HepG2 (cell line): Measurements from ENCODE around the gene TMEM135. TPM values are rescaled to one million over a fixed set of nuclear protein-coding genes. Genes with fewer than 3 reads are reported as not detected.

Experiments
- ATAC-seq: fragments of 200-7000 bp; cut with Tn5 transposase; 3 replicates; pipeline ENCODE4 v1.9.1; 2020; ENCODE audit warnings: mild to moderate bottlenecking, moderate library complexity
- BruUV-seq: library from RNA; stranded (reverse); fragments of 400-500 nt; replicated peaks from 2 replicates; lab custom pipeline; 2021; lab: Mats Ljungman, UMichigan
- CTCF ChIA-PET: fragments of 300-600 bp; formaldehyde crosslinking; extraction: SDS; loops from one replicate; lab custom pipeline; 2021; ENCODE audit warnings: low total read pairs, inconsistent platforms, low intra/inter-chr PET ratio; lab: Yijun Ruan, JAX
- POLR2A ChIA-PET: fragments of 350-600 bp; sonication (Branson Sonifier 250); formaldehyde crosslinking; loops from one replicate; lab custom pipeline; 2020; ENCODE audit warnings: antibody characterized with exemption, inconsistent platforms; lab: Yijun Ruan, JAX
- DNase-seq: peaks from one replicate; pipeline ENCODE4 v3.0.0-alpha.2; 2015; ENCODE audit warnings: low spot score
- FAIRE-seq: peaks from 3 replicates; lab custom pipeline; 2011; peaks lifted over from hg19 to GRCh38; lab: Jason Lieb, UNC
- H2AFZ ChIP-seq: one replicate; pipeline ENCODE4 v1.6.1; 2011; ENCODE audit warnings: low read length, inconsistent platforms
- H3K27ac ChIP-seq: fragments of 300-600 bp; 3 replicates; pipeline ENCODE4 v1.8.0; 2011; ENCODE audit warnings: mixed run types, mild to moderate bottlenecking, mixed read lengths, low read length, inconsistent platforms; ENCODE audit not compliant: insufficient read depth; ENCODE audit errors: extremely low read length
- H3K27me3 ChIP-seq, 2 experiments: fragments of 200-600 bp in 1 of 2; 2 replicates in 1 of 2; 3 replicates in 1 of 2; pipeline versions ENCODE4 v1.6.0 to v1.8.0; 2011; ENCODE audit warnings: low read length in 2 of 2, mild to moderate bottlenecking in 2 of 2, moderate library complexity in 2 of 2, inconsistent platforms in 1 of 2; ENCODE audit not compliant: insufficient read depth in 2 of 2, control insufficient read depth in 1 of 2
- H3K36me3 ChIP-seq, 2 experiments: fragments of 200-600 bp in 1 of 2; replicated peaks in 1 of 2; 2 replicates in 1 of 2; 3 replicates in 1 of 2; pipeline versions ENCODE4 v1.5.1 to v1.8.0; 2011; ENCODE audit warnings: low read length in 2 of 2, inconsistent platforms in 1 of 2; ENCODE audit not compliant: insufficient read depth in 2 of 2, control insufficient read depth in 1 of 2
- H3K4me1 ChIP-seq: 2 replicates; pipeline ENCODE4 v1.5.1; 2012; ENCODE audit warnings: low read length, inconsistent platforms; ENCODE audit not compliant: insufficient read depth
- H3K4me2 ChIP-seq: 2 replicates; pipeline ENCODE4 v1.6.0; 2011; ENCODE audit warnings: low read depth, low read length, inconsistent platforms
- H3K4me3 ChIP-seq, 3 experiments: fragments of 200-600 bp in 1 of 3; sonication (generic), shearing (Covaris generic) in 1 of 3; replicated peaks in 1 of 3; 2 replicates each; pipeline ENCODE4 v1.5.1; 2011 to 2016; ENCODE audit warnings: low read length in 3 of 3, inconsistent platforms in 2 of 3, low read depth in 2 of 3, mild to moderate bottlenecking in 2 of 3, control low read depth in 1 of 3, mixed read lengths in 1 of 3; ENCODE audit not compliant: insufficient read depth in 1 of 3
- H3K79me2 ChIP-seq: one replicate; pipeline ENCODE4 v1.6.1; 2011; ENCODE audit warnings: low read length, inconsistent platforms; ENCODE audit not compliant: insufficient read depth
- H3K9ac ChIP-seq: 2 replicates; pipeline ENCODE4 v1.6.0; 2011; ENCODE audit warnings: mild to moderate bottlenecking, low read depth, low read length, inconsistent platforms; ENCODE audit not compliant: insufficient read depth
- H3K9me3 ChIP-seq: 2 replicates; pipeline ENCODE4 v1.5.1; 2012; ENCODE audit warnings: mild to moderate bottlenecking, low read length
- H4K20me1 ChIP-seq: 2 replicates; pipeline ENCODE4 v1.6.0; 2011; ENCODE audit warnings: inconsistent platforms, mild to moderate bottlenecking, low read length, moderate library complexity; ENCODE audit not compliant: insufficient read depth
- AKNA ChIP-seq: sonication (generic); formaldehyde crosslinking; IDR thresholded peaks from 2 replicates; pipeline ENCODE4 v1.4.0; 2020; ENCODE audit warnings: missing genetic modification reagents, borderline replicate concordance
- GRHL1 ChIP-seq: sonication (generic); formaldehyde crosslinking; conservative IDR thresholded peaks from 2 replicates; pipeline ENCODE4 v1.8.0; 2022; ENCODE audit warnings: missing genetic modification reagents
- HMG20A ChIP-seq: IDR thresholded peaks from 2 replicates; pipeline ENCODE4 v1.6.1; 2016; ENCODE audit warnings: borderline replicate concordance
- REXO4 ChIP-seq: sonication (generic); formaldehyde crosslinking; IDR thresholded peaks from 2 replicates; pipeline ENCODE4 v1.8.0; 2022; ENCODE audit warnings: missing genetic modification reagents, mild to moderate bottlenecking, borderline replicate concordance
- RXRB ChIP-seq: IDR thresholded peaks from 2 replicates; pipeline ENCODE4 v1.6.1; 2016; ENCODE audit warnings: borderline replicate concordance, missing genetic modification reagents, missing compliant biosample characterization
- ZNF619 ChIP-seq: sonication (generic); formaldehyde crosslinking; IDR thresholded peaks from 2 replicates; pipeline ENCODE4 v1.4.0; 2020; ENCODE audit warnings: mild to moderate bottlenecking, missing genetic modification reagents
- WGBS: methylation state at CpG from one replicate; pipeline ENCODE4 v1.1.6; 2017; ENCODE audit warnings: low lambda C conversion rate; 5-methylcytosine and 5-hydroxymethylcytosine counted together
- in situ Hi-C: cut with HindIII; loops from 2 replicates; pipeline ENCODE4 v1.10.0; 2017; ENCODE audit warnings: low pct_unique_long_range_greater_than_20kb; ENCODE audit not compliant: extremely low pct_ligation_motif_present
- intact Hi-C: fragments of 100-400 bp; cut with micrococcal nuclease; formaldehyde crosslinking; loops from one replicate; pipeline ENCODE4 v1.10.0; 2022; ENCODE audit not compliant: unreplicated experiment
- polyA plus RNA-seq, 8 experiments: library from polyadenylated mRNA; depleted of rRNA in 3 of 8; stranded (reverse) in 7 of 8; unstranded in 1 of 8; fragments of >200 nt; fragmentation: Illumina TruSeq in 4 of 8; extraction: Trizol in 4 of 8; gene quantifications; 2 replicates each; pipeline versions ENCODE4 v1.2.1 to v1.2.3, GENCODE V29; 2011 to 2016; ENCODE audit warnings: low read depth in 4 of 8, missing spikeins in 1 of 8, mixed read lengths in 1 of 8; ENCODE audit not compliant: insufficient read depth in 1 of 8
- total RNA-seq, 5 experiments: library from RNA; depleted of rRNA; stranded (reverse); fragments of >200 nt; fragmentation: Illumina TruSeq; extraction: Trizol; gene quantifications; 2 replicates each; pipeline ENCODE4 v1.2.3, GENCODE V29; 2016; ENCODE audit warnings: low read depth in 1 of 5
- TF ChIP-seq, protein P1 (sequence below): sonication (generic); formaldehyde crosslinking; IDR thresholded peaks from 2 replicates; pipeline ENCODE4 v1.5.1; 2020; ENCODE audit warnings: missing genetic modification reagents, mild to moderate bottlenecking, borderline replicate concordance

TMEM135 gene
- total and polyA plus RNA-seq, 2 of the 13 experiments (the other 11 are each of a cell fraction or from before 2014, with no cell fraction given): 36.6 to 88.9 TPM

DNA sequence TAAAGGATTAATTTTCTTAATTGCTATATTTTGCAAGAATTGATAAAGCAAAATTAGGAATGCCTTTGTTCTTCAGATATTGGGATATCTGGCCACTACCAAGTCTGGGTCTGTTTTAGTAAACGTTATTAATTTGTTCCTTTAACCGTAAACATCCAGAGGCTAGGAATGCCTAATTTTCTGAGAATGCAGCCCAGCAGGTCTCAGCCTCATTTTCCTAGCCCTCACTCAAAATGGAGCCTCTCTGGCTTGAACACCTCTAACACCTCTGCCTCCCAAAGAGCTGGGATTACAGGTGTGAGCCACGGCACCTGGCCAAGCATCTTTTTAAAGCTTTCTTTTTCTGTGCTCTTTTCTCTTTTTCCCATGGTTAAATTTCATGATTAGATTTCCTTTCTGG, 18.4 kb downstream of the TMEM135 start:
- FAIRE-seq (no peak), ATAC-seq (no peak), DNase-seq (no peak)
- no peak overlapping the region for H2AFZ ChIP-seq
- H3K9me3 ChIP-seq: no peaks in the 10 kb centered on the region
- in situ Hi-C loops: no loop called here
- H3K4me1 ChIP-seq: peaks cover 10% of the 10 kb centered on the region
- H4K20me1 ChIP-seq: peaks cover 2% of the 10 kb centered on the region; the same call in 1 of the 2 replicates
- intact Hi-C loops: no loop called here
- H3K36me3 ChIP-seq: peaks cover 0 to 6% of the 10 kb centered on the region in 2 experiments; a peak in 3 of 5 replicates
- CTCF ChIA-PET: no interaction called here
- H3K4me2 ChIP-seq: no peak overlapping the region
- 70% methylated on average over 3 of the region's 3 CpGs for WGBS
- POLR2A ChIA-PET: no interaction called here
- H3K79me2 ChIP-seq: peaks cover 67% of the 10 kb centered on the region
- no peak overlapping the region for H3K27ac ChIP-seq
- no peak overlapping the region for H3K9ac ChIP-seq
- no peaks in the 10 kb centered on the region for H3K27me3 ChIP-seq
- TF ChIP-seq HMG20A: no peak
- no peak for TF ChIP-seq REXO4 (CRISPR knock-in tag)
- no peak for TF ChIP-seq AKNA (CRISPR knock-in tag)
- TF ChIP-seq, protein P1, sequence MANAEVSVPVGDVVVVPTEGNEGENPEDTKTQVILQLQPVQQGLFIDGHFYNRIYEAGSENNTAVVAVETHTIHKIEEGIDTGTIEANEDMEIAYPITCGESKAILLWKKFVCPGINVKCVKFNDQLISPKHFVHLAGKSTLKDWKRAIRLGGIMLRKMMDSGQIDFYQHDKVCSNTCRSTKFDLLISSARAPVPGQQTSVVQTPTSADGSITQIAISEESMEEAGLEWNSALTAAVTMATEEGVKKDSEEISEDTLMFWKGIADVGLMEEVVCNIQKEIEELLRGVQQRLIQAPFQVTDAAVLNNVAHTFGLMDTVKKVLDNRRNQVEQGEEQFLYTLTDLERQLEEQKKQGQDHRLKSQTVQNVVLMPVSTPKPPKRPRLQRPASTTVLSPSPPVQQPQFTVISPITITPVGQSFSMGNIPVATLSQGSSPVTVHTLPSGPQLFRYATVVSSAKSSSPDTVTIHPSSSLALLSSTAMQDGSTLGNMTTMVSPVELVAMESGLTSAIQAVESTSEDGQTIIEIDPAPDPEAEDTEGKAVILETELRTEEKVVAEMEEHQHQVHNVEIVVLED (CRISPR knock-in tag): no peak
- no peak for TF ChIP-seq ZNF619 (CRISPR knock-in tag)
- no peak for TF ChIP-seq RXRB (CRISPR knock-in tag)
- TF ChIP-seq GRHL1 (CRISPR knock-in tag): no peak
- no TSS peak for BruUV-seq
- no peak overlapping the region for H3K4me3 ChIP-seq
